GM19238 (cell line): ENCODE data around the gene ZDHHC3.
"Not testable (repeated sequence)": the region's sequence is repeated elsewhere in the genome, so short reads cannot be mapped to it uniquely, and the experiment has no call there.

Experiments used
- DNase-seq: peaks from one replicate; pipeline ENCODE4 v3.0.0; 2011; ENCODE audit warnings: low spot score; ENCODE audit not compliant: insufficient read length

The ZDHHC3 gene

DNA sequence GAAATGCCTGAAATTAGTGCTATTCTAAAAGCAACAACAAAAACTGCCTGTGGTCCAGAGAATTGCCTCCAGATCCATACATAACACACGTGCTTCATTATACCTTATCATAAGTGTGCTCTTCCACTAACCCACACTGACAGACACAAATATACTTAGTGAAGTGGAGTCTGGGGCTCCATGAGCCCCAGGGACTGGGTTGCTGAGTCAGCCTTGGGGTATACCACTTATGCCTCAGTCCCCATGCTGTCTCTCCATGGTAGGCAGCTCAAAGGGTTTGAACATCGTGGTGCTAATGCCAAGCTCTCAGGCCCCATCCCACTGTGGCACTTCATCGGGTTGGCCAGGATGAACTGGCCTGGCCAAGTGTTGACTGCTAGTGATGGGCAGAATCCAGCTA, 10.8 kb downstream of the ZDHHC3 start:
- no peak for DNase-seq

DNA sequence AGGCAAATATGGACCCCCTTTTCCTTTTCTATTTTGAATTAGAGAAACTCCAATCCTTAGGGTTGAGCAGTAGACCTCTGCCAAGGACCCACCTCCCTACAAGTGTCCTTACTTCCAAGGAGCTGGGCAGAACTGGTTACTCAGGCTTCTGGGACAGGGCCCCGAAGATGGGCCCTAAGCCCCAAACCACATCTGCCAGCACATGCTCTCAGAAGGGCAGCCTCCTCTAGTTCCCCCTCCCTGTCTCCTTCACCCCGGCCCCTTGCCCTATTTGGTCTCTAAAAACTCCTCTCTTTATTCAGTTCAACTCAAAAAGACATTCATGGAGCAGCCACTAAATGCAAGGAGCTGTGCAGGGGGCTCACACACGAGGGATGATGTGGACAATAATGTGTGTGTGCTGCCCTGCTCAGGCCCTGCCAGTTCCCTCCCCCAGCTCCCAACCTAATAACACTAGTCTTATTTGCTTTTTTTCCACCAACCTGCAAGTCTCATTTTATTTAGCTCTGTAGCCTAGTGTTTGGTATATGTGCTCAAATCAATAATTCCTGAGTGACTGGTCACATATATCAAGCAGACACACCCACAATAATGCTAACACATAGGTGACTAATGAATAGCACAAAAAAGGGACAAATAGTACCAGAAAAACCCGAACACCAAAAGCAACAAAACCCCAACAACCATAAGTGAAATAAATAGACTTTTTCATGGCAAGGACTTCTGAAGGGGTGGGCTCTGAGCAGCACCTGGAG, 12.2 kb downstream of the ZDHHC3 start:
- no peak for DNase-seq

DNA sequence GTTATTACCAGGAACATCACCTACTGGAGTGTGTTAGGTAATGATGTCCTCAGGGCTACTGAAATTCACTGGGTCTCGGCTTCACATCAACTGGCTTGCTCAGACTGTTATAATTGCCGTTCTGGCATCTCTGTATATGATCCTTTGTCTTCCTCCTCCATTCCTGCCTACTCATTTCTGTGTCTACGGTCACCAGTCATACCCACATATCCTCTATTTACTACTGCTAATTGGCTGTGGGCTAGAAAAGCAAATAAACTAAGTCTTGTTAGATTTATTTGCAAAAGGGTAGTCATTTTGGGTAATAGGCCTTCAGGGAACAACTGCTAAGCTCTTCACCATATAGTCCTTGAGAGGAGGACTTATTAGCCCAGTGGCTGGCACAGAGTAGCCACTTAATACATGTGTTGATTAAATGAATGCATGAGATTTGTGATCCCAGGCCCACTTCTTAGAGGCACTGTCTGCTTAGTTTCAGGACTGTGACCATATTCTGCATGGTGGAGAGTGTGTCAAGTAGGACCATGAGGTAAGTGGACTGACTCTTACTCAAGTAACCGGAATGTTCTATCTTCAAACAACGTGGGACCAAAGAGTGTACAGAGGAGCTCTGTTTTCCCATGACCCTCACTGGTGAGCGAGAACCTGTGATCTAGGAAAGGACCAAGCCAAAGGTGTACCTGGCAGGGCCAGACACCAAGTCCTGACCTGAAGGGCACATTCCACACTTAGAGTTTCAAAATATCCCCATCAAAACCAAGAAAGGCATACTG, 13.2 kb downstream of the ZDHHC3 start:
- DNase-seq: no peak

DNA sequence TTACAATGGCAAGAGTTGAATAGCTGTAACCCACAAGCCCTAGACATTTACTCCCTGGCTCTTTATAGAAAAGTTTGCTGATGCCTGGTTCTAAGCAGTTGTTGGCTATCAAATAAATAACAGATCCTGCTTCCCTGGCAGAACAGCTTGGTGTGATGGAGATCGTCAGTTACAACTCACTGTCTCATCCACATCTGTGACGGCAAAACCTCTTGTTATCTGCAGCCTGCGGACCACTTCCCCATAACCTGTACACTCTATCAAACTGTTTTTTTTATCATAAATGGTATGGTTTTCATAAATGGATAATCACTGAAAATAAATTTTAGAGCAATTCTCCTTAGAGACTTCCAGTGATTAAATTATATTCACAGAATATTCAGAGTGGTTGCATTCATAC, 14.1 kb downstream of the ZDHHC3 start:
- no peak for DNase-seq

DNA sequence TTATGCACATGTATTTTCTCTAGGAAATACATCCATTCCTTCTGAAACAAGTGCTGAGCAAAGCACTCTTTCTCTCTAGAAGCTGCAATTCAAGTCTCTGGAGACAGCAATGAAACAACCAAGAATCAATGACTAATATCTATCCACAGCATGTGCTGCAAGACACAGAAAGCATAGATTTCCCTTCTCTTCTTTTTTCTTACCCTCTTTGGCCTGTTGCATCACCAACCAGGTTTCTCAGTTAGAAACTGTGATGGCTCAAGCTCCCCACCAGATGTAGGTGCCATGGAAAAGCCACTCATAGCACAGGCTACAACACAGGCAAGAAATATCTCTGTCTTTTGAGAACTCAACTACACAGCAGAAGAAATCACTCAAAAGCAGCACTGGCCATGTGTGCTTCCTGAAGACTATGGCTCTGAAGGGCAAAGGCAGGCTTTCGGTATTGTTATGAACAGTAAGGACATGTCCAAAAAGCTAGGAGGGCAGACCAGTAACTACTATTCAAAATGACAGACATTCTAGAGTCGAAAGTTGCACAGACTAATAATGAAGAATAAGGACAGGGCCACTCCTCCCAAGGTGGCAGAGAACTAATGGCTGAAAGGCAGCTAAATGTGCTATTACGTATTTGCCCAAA, 15.5 kb downstream of the ZDHHC3 start:
- no peak for DNase-seq

DNA sequence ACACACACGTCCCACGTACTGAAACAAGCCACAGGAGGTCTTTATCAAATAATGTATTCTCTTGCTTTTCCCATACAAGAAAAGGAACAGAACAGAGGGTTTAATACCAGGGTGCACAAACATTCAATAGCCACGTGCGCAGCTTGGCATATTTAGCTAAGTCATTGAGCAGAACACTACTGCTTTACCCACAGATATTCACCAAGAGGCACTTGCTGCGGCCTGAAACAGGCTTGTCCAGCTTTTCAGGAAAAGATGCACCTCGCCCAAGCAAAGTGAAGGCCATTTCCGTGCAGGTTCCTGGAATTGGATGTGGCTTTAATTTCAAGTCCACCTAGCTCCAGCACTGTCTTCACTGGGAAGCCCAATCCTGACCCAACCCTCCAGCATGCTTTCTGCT, 17.6 kb downstream of the ZDHHC3 start:
- DNase-seq: no peak

DNA sequence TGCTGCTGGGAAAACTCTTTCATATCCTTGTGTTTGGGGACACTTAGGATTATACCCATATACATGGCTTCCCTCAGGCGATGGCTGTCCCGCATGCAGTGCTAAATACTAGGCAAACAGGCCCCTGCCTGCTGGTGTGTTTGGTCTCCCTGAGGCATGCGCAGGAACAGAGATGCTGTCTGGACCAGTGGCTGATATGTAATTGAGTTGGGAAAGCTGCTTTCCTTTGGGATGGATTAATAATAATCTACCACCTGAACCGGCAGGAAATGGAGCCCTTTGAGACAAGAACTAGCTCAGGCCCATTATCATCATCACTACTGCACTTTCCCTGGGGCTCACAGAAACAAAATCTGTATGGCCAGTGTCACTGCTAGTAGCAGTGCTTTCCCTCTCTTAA, 18.0 kb downstream of the ZDHHC3 start:
- no peak for DNase-seq

DNA sequence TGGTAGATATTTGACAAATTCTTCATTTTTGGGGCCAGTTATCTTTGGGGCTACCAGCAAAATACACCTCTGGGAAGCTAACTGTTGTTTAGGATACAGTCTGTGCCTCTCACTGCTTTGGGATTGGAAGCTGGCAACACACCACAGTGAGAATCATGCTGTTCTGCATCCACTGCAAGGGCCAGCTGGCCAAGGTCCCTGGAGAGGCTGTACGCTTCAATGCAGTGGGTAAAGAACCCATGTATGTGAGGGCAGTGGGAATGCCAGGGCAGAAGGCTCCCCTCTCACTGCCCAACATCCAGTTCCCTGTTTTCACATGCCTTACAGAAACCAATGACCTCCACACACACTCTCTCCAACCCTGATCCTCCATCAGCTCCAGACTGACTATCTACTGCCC, 20.1 kb downstream of the ZDHHC3 start:
- DNase-seq: no peak

DNA sequence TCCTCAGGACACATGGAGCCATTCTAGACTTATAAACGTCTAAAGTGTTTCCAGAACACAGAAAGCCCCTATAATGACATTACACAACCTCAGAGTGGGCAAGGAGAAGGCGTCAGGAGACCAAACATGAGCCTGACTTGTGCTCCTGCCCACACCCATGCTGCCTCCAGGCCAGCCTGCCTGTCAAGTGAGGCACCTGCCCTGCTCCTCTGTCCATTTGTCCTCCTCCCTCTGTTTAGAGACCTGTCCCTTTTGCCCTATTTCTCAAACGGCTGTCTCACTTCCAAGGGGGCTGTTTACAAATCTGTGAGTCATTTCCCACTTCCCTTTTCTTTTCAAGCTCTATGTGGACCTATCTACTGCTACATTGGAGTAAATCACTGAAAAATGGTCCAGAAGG, 21.0 kb downstream of the ZDHHC3 start:
- DNase-seq: peak; percentile 12

DNA sequence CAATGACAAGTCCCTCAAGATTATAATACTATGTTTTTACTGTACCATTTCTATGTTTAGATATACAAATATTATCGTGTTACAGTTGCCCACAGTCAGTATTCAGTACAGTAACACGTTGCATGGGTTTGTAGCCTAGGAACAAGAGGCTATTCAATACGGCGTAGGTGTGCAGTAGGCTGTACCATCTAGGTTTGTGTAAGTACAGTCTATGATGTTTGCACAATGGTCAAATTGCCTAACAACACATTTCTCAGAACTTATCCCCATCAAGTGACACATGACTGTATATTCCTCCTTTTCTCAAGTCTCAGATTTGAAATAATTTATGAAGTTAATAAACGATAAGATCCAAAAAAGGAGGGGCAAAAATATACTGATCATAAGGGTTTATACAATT, 21.7 kb downstream of the ZDHHC3 start:
- no peak for DNase-seq

DNA sequence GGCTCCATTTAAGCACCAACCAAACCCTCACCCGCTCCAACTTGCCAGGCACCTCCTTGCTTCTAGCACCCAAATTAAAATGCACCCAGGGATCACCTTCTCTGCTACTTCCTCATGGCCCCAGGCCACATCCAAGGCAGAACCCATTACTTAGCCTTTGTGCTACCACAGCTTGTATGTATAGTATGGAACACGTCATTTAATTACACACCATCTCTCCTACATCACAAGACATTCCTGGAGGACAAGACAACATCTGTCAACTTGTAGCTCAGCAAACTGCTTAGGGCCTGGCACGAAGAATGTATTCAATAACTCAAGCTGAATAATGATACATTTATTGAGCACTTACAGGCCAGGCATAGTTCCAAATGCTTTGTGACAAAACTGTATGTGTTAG, 23.3 kb downstream of the ZDHHC3 start:
- DNase-seq: no peak

DNA sequence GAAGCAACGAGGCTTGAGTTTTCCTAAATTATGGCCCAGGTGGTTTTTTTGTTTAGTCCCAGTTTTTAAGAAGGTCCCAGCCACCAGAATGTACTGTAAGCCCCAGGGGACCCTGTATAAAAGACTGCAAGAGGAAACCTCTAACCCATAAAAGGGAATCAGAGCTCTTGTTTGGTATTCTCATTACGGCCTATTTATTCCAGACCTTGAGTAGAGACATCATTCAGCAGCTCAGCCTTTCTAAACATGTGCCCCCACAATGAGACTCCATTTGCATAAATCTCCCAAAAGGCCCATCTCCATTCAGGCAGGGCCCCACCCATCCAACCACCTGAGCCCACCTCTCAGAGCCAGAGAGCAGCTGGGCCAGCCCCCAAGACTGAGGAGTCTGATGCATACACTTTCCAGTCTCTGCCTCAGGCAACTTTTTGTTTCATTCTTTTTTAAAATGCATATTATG, 25.7 kb downstream of the ZDHHC3 start:
- DNase-seq: no peak

DNA sequence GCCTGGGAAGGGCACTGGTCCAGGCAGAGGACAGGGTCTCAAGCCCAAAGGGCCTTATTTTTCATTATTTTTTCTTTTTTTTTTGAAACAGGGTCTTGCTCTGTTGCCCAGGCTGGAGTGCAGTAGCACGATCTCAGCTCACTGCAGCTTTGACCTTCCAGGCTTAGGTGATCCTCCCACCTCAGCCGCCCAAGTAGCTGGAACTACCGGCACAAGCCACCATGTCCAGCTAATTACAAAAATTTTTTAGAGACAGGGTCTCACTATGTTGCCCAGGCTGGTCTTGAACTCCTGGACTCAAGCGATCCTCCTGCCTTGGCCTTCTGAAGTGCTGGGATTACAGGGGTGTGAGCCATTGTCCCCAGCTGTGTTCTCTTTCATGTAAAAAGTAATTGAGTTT, 26.2 kb downstream of the ZDHHC3 start:
- not testable (repeated sequence) for DNase-seq

DNA sequence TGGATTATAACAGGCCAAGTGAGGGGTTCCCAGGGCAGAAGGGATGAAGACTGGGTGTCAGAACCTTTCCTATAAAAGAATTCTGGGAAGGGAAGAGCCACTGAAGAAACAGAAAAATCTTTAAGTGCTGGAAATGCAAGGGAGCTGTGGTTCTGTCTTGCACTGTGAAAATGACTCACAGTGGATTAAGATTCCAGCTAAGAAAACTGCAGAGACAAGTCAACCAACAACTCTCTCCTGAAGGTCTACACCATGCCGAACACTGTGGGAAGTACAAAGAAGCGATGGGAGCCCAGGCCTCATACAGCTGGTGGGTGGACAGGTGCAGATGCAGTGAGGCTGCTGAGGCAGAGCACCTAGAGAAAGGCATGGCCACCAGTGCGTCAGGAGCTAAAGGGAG, 27.7 kb downstream of the ZDHHC3 start:
- DNase-seq: no peak

DNA sequence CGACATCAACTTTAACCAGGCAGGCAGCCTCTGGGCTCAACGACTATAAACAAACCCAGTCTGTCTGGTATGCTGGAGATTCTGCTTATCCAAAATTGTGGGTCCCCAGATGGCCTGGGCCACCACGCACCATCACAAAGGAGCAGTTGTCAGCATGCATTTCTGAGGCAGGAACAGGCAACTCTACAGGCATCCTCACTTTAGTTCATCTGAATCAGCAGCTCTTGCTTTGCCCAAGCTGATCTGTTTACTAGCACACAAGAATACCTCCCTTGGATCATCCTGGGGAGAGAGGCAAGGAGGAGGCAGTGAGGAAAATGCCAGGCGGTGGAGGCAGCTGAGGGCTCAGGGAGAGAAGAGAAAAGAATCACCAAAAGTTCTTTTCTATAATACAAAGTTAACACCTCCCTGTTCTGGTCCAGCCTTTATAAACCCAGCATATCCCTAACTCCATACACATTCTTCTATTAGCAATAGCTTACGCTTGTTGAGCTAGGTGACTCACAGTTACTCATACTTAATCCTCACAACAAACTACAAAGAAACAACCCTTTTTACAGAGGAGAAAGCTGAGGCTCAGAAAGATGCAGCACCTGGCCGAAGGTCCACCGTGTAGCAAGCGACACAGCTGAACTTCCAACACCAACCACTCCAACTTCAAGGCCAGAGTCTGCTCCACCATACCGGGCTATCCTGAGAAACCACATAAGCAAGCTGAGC, 33.6 kb downstream of the ZDHHC3 start:
- DNase-seq: no peak

DNA sequence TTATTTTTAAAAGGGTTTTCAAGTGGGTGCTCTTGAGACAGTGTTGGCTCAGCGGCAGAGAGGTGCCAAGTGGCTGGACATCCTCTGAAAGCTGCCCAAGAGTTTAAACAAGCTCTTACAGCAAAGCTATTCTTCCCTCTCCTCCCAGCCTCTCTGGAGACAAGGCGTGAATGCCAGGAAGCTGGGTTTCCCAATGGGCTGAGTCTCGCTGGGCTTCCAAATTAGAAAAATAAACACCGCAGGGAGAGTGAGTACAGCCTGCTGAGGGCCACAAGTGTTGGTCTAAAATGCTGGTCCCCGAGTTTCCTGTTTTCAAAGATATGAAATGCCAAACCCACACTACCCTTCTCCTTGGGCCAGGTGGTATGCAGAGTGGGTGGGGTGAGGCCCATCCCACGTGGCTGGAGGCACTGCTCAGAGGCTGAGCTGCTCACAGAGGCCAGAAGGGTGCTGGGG, 36.4 kb downstream of the ZDHHC3 start:
- no peak for DNase-seq

DNA sequence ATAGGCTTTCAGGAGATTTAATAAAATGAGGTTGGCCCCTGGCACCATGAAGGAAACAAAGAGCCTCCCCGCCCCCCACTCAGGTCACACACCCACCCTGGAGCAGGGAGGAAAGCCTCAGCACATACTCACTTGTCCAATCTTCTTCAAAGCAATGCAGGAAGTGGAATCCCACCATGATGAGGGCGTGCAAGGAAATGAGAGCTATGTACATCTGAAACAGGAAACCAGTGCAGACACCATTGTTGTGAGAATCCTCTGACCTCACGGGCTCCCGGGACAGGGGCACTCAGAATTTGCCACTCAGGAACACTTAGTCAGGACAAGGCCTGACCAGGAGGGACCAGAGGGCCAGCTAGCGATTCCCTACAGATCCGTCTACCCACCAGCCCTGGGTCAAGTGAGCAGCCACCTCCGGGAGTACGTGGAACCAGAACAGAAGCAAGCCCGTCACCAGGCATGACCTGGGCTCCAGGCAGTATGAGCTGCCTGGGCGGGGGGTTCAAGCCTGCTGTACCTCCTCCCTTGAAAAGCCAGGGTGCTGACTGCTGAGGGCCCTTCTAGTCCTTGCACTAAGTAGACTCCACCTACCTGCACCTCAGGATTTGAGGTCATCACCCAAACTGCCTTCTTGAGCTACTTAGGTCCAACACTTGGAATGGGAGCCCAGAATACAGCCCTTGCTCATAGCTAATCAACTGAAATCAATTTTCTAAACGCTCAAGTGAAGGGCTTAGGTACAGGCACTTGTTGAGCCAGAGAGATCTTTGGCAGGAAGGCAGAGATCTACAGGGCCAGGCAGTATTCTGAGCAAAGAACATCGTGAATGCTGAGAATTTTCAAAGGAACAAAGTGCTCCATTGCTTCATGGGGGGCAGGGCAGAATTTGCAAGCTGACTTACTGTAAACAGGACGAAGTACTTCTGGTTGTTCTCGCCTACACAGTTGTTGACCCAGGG, 42.7 kb downstream of the ZDHHC3 start:
- no peak for DNase-seq

DNA sequence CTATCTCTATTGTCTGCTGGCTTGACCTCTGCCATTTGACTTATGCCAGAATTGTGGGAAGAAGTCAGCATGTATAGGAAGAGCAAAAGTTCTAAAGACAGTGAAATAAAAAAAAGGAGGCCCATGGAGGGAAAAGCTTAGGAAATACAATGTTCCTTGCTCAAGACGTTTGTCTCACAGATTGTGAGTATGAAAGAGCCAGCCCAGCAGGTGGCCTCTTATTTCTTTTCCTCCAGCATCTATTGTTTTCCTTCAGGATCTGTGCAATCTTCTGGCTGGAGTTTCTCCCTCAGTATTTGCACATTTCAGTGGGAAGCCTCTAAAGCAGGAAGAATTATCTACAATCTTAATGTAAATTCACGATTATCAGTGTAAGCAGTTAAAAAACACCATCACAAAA, 43.7 kb downstream of the ZDHHC3 start:
- no peak for DNase-seq

DNA sequence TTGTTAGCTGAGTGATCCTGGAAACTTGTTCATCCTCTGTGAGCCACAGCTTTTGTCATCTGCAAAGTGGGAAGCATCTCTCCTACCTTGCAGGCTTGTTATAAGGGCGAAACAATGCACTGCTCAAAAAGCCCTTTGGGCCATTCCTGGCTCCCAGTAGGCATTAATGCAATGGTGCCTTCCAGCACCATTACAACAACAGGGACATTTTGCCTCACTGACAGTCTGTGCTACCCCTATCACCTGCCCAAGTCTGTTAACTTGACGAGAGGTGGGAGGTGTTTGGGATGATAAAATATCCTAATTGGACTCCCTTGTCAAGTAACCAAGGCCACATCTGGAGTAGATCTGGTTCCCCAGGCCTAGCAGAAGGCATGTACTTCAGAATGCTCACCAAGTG, 44.2 kb downstream of the ZDHHC3 start:
- no peak for DNase-seq

DNA sequence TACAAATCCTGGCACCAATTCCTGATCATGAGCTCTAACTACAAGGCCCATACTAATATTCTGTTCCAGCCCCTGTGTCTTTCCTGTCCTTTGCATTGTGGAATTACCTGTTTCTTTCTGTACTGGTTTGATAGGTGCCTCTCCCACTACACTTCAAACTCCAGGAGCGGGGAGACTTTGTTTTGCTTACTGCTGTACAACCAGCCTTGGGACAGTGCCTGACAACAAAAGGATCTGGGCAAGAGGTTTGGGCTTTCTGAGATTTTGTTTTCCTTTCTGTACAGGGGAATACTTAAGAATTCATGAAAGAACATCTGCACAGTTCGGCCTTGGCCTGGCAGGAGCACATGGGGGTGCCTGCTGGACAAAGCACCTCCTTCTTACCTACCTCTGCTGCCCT, 45.1 kb downstream of the ZDHHC3 start:
- no peak for DNase-seq

DNA sequence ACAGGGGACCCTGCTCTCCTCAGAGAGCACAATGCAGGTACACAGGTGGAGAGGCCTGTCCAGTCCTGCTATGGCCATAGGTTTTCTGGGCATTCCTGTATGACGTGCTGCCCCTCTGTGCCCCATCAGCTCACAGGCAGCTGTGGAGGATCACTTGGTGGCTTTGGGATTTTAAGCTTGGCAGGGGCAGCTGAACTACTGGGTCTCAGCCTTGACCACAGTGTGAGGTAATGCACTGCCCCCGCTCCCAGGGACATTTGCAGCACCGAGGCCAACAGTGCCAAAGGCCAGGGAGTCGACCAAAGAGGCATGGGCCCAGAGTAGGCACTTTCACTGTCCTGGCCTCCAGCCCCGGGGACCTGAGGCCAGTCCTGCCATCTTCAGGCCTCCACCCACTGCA, 46.2 kb downstream of the ZDHHC3 start:
- DNase-seq: no peak
